ENCODE results near the gene P3H2. TPM values are rescaled to one million over a fixed set of nuclear protein-coding genes. Genes with fewer than 3 reads are reported as not detected.

The P3H2 gene
- total RNA-seq, 2 donors from 2014 or later: 14.6 to 22.2 TPM

DNA sequence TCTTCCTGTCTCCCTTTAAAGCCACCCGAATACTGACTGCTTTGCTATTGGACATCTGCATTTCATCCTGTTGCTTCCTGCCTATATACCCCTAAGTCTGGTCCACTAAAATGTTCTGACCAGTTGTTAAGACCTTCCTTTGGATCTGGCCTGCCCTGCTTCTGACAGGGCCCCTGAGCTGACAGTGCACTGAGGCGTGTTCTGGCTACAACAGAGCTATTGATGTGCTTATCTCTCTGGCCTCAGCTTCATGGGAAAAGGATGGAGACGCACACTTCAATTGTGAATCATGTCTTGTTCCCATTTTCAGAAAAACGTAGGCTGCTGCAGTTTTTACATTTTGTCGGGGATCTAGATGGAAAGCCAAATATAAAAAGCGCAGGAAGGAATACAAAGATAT lies 7.1 kb upstream of the P3H2 start:
- H3K9me3 ChIP-seq: no peaks in the 10 kb centered on the region
- H3K27me3 ChIP-seq: no peaks in the 10 kb centered on the region
- H3K4me3 ChIP-seq: no peak overlapping the region
- TF ChIP-seq, protein P1, sequence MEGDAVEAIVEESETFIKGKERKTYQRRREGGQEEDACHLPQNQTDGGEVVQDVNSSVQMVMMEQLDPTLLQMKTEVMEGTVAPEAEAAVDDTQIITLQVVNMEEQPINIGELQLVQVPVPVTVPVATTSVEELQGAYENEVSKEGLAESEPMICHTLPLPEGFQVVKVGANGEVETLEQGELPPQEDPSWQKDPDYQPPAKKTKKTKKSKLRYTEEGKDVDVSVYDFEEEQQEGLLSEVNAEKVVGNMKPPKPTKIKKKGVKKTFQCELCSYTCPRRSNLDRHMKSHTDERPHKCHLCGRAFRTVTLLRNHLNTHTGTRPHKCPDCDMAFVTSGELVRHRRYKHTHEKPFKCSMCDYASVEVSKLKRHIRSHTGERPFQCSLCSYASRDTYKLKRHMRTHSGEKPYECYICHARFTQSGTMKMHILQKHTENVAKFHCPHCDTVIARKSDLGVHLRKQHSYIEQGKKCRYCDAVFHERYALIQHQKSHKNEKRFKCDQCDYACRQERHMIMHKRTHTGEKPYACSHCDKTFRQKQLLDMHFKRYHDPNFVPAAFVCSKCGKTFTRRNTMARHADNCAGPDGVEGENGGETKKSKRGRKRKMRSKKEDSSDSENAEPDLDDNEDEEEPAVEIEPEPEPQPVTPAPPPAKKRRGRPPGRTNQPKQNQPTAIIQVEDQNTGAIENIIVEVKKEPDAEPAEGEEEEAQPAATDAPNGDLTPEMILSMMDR (IDR thresholded peaks at IDR 0.05): no peak
- intact Hi-C loops (cut with DNase I): loop anchor here (10.0 kb wide), 1 partner anchor 113 kb away; no protein-coding TSS in a partner anchor
- no peak overlapping the region for H3K9ac ChIP-seq (ENCODE audit: low read depth in 2 of 2, low read length in 2 of 2)
- DNase-seq: no peak
- H3K4me1 ChIP-seq: no peaks in the 10 kb centered on the region
- no peak overlapping the region for H3K27ac ChIP-seq
- H3K36me3 ChIP-seq: no peaks in the 10 kb centered on the region

DNA sequence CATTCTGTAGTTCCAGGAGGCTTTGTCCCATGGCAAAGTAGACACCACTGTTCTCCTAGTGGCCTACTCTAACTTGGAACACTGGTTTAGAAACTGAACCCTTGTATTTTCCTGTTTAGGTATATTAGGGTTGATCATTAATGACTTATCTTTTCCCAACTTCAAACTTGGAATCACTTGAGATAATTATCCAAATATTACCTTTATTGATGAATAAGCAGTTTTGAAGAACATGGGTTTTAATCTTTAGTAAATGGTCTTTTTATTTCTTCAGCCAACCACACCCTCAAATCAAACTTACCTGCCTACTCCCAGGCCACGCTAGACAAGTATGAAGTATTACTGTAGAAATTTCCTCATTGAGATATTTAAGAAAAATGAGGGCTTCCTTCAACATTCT lies 6.5 kb upstream of the P3H2 start:
- no peak for DNase-seq
- intact Hi-C loops (cut with DNase I): loop anchor here (10.0 kb wide), 1 partner anchor 112 kb away; no protein-coding TSS in a partner anchor
- Histone ChIP-seq H3K9me3 (no peaks in the 10 kb centered on the region), H3K4me3 (no peak overlapping the region), H3K4me1 (no peaks in the 10 kb centered on the region), H3K27me3 (no peaks in the 10 kb centered on the region), H3K27ac (no peak overlapping the region), H3K36me3 (no peaks in the 10 kb centered on the region), H3K9ac (ENCODE audit: low read depth in 2 of 2, low read length in 2 of 2) (no peak overlapping the region)
- TF ChIP-seq, protein P1 (IDR thresholded peaks at IDR 0.05): no peak

DNA sequence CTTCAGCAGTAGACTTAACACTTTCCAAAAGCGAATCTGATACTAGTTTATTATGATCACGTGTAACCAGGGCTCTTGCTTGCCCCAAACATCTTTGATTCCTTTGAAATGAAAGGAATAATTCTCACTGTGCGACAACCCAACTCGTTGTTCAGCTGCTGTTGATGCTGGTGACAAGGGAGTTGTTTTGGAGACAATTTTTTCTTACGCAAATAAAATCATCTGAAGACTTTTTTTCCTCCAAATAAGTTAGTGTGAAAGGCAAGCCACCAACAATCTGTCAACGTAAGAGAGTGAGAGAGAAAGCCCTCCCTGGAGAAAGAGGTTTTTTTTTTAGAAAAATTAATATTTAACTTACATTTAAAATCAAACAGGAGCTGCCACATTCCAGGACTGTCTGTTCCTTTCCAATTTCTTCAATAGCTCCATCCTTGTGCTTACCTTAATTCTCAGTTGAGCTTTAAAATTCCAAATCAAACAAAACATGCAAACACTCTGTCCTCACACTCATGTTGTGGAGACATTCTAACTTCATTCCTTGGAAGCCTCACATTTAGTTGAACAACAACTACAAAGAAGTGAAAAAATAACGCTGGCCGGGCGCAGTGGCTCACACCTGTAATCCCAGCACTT lies 4.9 kb upstream of the P3H2 start:
- Histone ChIP-seq H3K9me3 (no peaks in the 10 kb centered on the region), H3K27me3 (no peaks in the 10 kb centered on the region), H3K36me3 (no peaks in the 10 kb centered on the region), H3K4me3 (no peak overlapping the region), H3K9ac (ENCODE audit: low read depth in 2 of 2, low read length in 2 of 2) (no peak overlapping the region), H3K4me1 (no peaks in the 10 kb centered on the region), H3K27ac (no peak overlapping the region)
- TF ChIP-seq, protein P1 (IDR thresholded peaks at IDR 0.05): no peak
- intact Hi-C loops (cut with DNase I): loop anchor here (10.0 kb wide), 1 partner anchor 111 kb away; no protein-coding TSS in a partner anchor
- DNase-seq: no peak

GRCh38 chr3:190124067-190124466 lies 3.4 kb upstream of the P3H2 start:
- TF ChIP-seq, protein P1 (IDR thresholded peaks at IDR 0.05): no peak
- no peaks in the 10 kb centered on the region for H3K27me3 ChIP-seq
- H3K9ac ChIP-seq (ENCODE audit: low read depth in 2 of 2, low read length in 2 of 2): no peak overlapping the region
- no peak overlapping the region for H3K4me3 ChIP-seq
- intact Hi-C loops (cut with DNase I): loop anchor here (5.0 to 10.0 kb wide), 2 partner anchors 109 to 157 kb away; no protein-coding TSS in a partner anchor
- H3K9me3 ChIP-seq: no peaks in the 10 kb centered on the region
- H3K27ac ChIP-seq: no peak overlapping the region
- DNase-seq: no peak
- no peaks in the 10 kb centered on the region for H3K4me1 ChIP-seq
- no peaks in the 10 kb centered on the region for H3K36me3 ChIP-seq

DNA sequence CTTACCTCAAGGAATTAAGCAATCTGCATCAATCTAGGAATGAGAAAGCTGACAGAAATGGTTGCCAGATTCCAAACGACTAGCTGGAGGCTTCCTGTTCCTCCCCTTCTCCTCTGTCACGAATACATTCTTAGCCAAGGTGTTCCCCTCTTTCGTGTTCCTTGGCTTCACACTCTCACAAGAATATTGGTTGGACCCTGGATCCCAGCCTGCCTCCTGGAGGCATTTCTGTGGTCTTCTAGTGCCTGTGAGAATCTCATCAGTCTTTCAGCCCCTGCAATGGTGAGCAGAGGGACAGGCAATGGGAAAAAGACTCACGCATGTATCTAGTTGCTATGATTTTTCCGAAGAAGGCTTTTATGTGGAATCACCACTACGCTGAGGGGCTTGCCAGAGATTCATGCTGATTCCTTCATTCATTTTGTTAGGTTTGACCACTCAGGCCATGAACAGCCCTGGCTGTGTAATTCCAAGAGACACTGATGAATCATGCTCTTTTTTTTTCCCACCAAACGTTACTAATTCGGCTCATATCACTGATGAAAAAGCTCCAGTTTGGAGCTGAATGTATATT lies 1.6 kb upstream of the P3H2 start:
- Histone ChIP-seq H3K4me3 (no peak overlapping the region), H3K36me3 (no peaks in the 10 kb centered on the region), H3K27me3 (no peaks in the 10 kb centered on the region), H3K9ac (ENCODE audit: low read depth in 2 of 2, low read length in 2 of 2) (no peak overlapping the region), H3K9me3 (no peaks in the 10 kb centered on the region), H3K4me1 (no peaks in the 10 kb centered on the region), H3K27ac (no peak overlapping the region)
- DNase-seq: no peak
- TF ChIP-seq, protein P1 (IDR thresholded peaks at IDR 0.05): no peak
- intact Hi-C loops (cut with DNase I): loop anchor here (5.0 to 10.0 kb wide), 2 partner anchors 107 to 155 kb away; no protein-coding TSS in a partner anchor

All from colonic mucosa (tissue), 4 donors.